KMS-11 (cell line): ENCODE data around the gene EMILIN2.

Experiments used
- H2AFZ ChIP-seq: fragments of 200-600 bp; sonication (generic); 2 replicates; pipeline ENCODE4 v1.6.1; 2016; ENCODE audit warnings: antibody characterized with exemption, mixed run types, low read depth
- H3K27ac ChIP-seq: fragments of 200-600 bp; sonication (generic); 2 replicates; pipeline ENCODE4 v1.6.1; 2016; ENCODE audit warnings: mild to moderate bottlenecking, mixed run types
- H3K27me3 ChIP-seq: fragments of 200-600 bp; sonication (generic); 2 replicates; pipeline ENCODE4 v1.6.1; 2017; ENCODE audit warnings: mild to moderate bottlenecking, low read depth, mixed run types, moderate library complexity; ENCODE audit not compliant: insufficient read depth
- H3K36me3 ChIP-seq: fragments of 200-600 bp; sonication (generic); 2 replicates; pipeline ENCODE4 v1.6.1; 2017; ENCODE audit warnings: mild to moderate bottlenecking, mixed run types; ENCODE audit not compliant: insufficient read depth
- H3K4me1 ChIP-seq: fragments of 200-600 bp; sonication (generic); 2 replicates; pipeline ENCODE4 v1.6.1; 2016; ENCODE audit warnings: mild to moderate bottlenecking, low read depth, mixed run types; ENCODE audit not compliant: poor library complexity, severe bottlenecking
- H3K4me2 ChIP-seq: fragments of 200-600 bp; sonication (generic); 2 replicates; pipeline ENCODE4 v1.7.0; 2016; ENCODE audit warnings: mild to moderate bottlenecking, mixed run types
- H3K4me3 ChIP-seq: fragments of 200-600 bp; sonication (generic); IDR thresholded peaks from 2 replicates; pipeline ENCODE4 v1.6.1; 2017; ENCODE audit warnings: low read depth, low read length, mixed read lengths; ENCODE audit not compliant: insufficient read depth
- H3K79me2 ChIP-seq: fragments of 200-600 bp; sonication (generic); 2 replicates; pipeline ENCODE4 v1.6.1; 2016; ENCODE audit warnings: low read depth, mixed run types; ENCODE audit not compliant: insufficient read depth
- H3K9ac ChIP-seq: fragments of 200-600 bp; sonication (generic); 2 replicates; pipeline ENCODE4 v1.6.1; 2016; ENCODE audit warnings: mild to moderate bottlenecking, mixed run types
- H4K20me1 ChIP-seq: fragments of 200-600 bp; sonication (generic); 2 replicates; pipeline ENCODE4 v1.6.1; 2016; ENCODE audit warnings: mild to moderate bottlenecking, mixed run types; ENCODE audit not compliant: insufficient read depth
- CTCF ChIP-seq: fragments of 200-600 bp; sonication (generic); conservative IDR thresholded peaks from 2 replicates; pipeline ENCODE4 v1.6.1; 2017; ENCODE audit warnings: low read depth, mild to moderate bottlenecking, antibody characterized with exemption, low read length, moderate library complexity, mixed read lengths

Gene EMILIN2

GRCh38 chr18:2879889-2880288, 33.1 kb downstream of the EMILIN2 start:
- Histone ChIP-seq H3K4me1 (no peaks in the 10 kb centered on the region), H4K20me1 (no peaks in the 10 kb centered on the region), H3K9ac (no peak overlapping the region)

GRCh38 chr18:2880473-2880872, 33.7 kb downstream of the EMILIN2 start:
- H3K4me3 ChIP-seq, result no peak overlapping the region
- no peak overlapping the region for H2AFZ ChIP-seq
- H3K27ac ChIP-seq, result no peak overlapping the region
- no peaks in the 10 kb centered on the region for H3K4me1 ChIP-seq
- no peak overlapping the region for H3K9ac ChIP-seq
- H3K79me2 ChIP-seq, result no peaks in the 10 kb centered on the region
- H3K36me3 ChIP-seq, result no peaks in the 10 kb centered on the region
- no peak overlapping the region for H3K4me2 ChIP-seq
- no peaks in the 10 kb centered on the region for H4K20me1 ChIP-seq
- no peaks in the 10 kb centered on the region for H3K27me3 ChIP-seq
- no peak for TF ChIP-seq CTCF

More at GRCh38 chr18:2879889-2880288, 33.1 kb downstream of the EMILIN2 start:
- no peak overlapping the region for H3K4me2 ChIP-seq
- no peak overlapping the region for H3K27ac ChIP-seq
- no peak overlapping the region for H3K4me3 ChIP-seq
- no peak overlapping the region for H2AFZ ChIP-seq
- no peaks in the 10 kb centered on the region for H3K27me3 ChIP-seq
- no peaks in the 10 kb centered on the region for H3K79me2 ChIP-seq
- no peak for TF ChIP-seq CTCF
- H3K36me3 ChIP-seq, result no peaks in the 10 kb centered on the region

GRCh38 chr18:2881088-2881839, 34.5 kb downstream of the EMILIN2 start:
- no peaks in the 10 kb centered on the region for H3K36me3 ChIP-seq
- no peaks in the 10 kb centered on the region for H3K27me3 ChIP-seq
- no peak overlapping the region for H3K27ac ChIP-seq
- H4K20me1 ChIP-seq, result no peaks in the 10 kb centered on the region
- H2AFZ ChIP-seq, result no peak overlapping the region
- H3K4me3 ChIP-seq, result no peak overlapping the region
- H3K9ac ChIP-seq, result no peak overlapping the region
- no peaks in the 10 kb centered on the region for H3K79me2 ChIP-seq
- no peaks in the 10 kb centered on the region for H3K4me1 ChIP-seq
- no peak for TF ChIP-seq CTCF
- no peak overlapping the region for H3K4me2 ChIP-seq

GRCh38 chr18:2881840-2882195, 35.0 kb downstream of the EMILIN2 start:
- TF ChIP-seq CTCF, result no peak
- no peak overlapping the region for H3K27ac ChIP-seq
- no peaks in the 10 kb centered on the region for H3K4me1 ChIP-seq
- H3K9ac ChIP-seq, result no peak overlapping the region
- H3K36me3 ChIP-seq, result no peaks in the 10 kb centered on the region
- H3K27me3 ChIP-seq, result no peaks in the 10 kb centered on the region
- no peak overlapping the region for H2AFZ ChIP-seq
- H3K4me3 ChIP-seq, result no peak overlapping the region
- no peak overlapping the region for H3K4me2 ChIP-seq
- no peaks in the 10 kb centered on the region for H4K20me1 ChIP-seq
- no peaks in the 10 kb centered on the region for H3K79me2 ChIP-seq
